Measurements from ENCODE around the gene EIF2AK2. TPM values are rescaled to one million over a fixed set of nuclear protein-coding genes. Genes with fewer than 3 reads are reported as not detected.
"Not testable (repeated sequence)": the region's sequence is repeated elsewhere in the genome, so short reads cannot be mapped to it uniquely, and the experiment has no call there.

Gene EIF2AK2
- polyA plus RNA-seq, 4 donors: 4.3 to 27.7 (median 8.3) TPM

- Histone ChIP-seq H3K36me3 (ENCODE audit: control insufficient read depth in 3 of 3, insufficient read depth in 2 of 3, low read depth in 1 of 3, low read length in 3 of 3) (peaks cover 0 to 4% (median 2%) of the 10 kb centered on the region in 3 donors), H3K27ac (ENCODE audit: low read depth in 1 of 3, low read length in 2 of 3) (peak within 1 kb of the TSS; percentile 78 to 95 (median 82)), H3K9me3 (ENCODE audit: control insufficient read depth in 2 of 2, insufficient read depth in 1 of 2, low read depth in 1 of 2, low read length in 1 of 2) (no peaks in the 10 kb centered on the region), H3K4me3 (ENCODE audit: low read depth in 1 of 3, low read length in 3 of 3) (peak within 1 kb of the TSS; percentile 68 to 99 (median 76)), H3K27me3 (ENCODE audit: control insufficient read depth in 3 of 3, insufficient read depth in 3 of 3, low read length in 3 of 3) (no peaks in the 10 kb centered on the region), H3K4me1 (ENCODE audit: control insufficient read depth in 3 of 3, insufficient read depth in 2 of 3, low read depth in 1 of 3, low read length in 2 of 3) (peaks cover 4 to 5% (median 4%) of the 10 kb centered on the region in 3 donors)
- 0% methylated on average over 69 to 72 of the region's 72 CpGs for WGBS, 3 donors
- no peak for FAIRE-seq
- DNase-seq: peak; percentile 88 to 96
Measured at GRCh38 chr2:37196320-37197195, 39.8 kb upstream of the EIF2AK2 start, which contains the start of gene CEBPZOS. TSS of gene CEBPZOS (plus strand) at chr2:37196496. CDS start at chr2:37199705, 3,209 bp downstream.

- H3K4me1 ChIP-seq (ENCODE audit: control insufficient read depth in 3 of 3, insufficient read depth in 2 of 3, low read depth in 1 of 3, low read length in 2 of 3); H3K36me3 ChIP-seq (ENCODE audit: control insufficient read depth in 3 of 3, insufficient read depth in 2 of 3, low read depth in 1 of 3, low read length in 3 of 3); FAIRE-seq; H3K9me3 ChIP-seq (ENCODE audit: control insufficient read depth in 2 of 2, insufficient read depth in 1 of 2, low read depth in 1 of 2, low read length in 1 of 2); H3K27me3 ChIP-seq (ENCODE audit: control insufficient read depth in 3 of 3, insufficient read depth in 3 of 3, low read length in 3 of 3); DNase-seq: not testable (repeated sequence)
- Histone ChIP-seq H3K27ac (ENCODE audit: low read depth in 1 of 3, low read length in 2 of 3) (peak overlapping the region; percentile 78 to 95 (median 82)), H3K4me3 (ENCODE audit: low read depth in 1 of 3, low read length in 3 of 3) (peak overlapping the region; percentile 68 to 99 (median 76))
- 76 to 82% (median 79%) methylated on average over 20 of the region's 20 CpGs for WGBS, 3 donors
Measured at GRCh38 chr2:37195862-37196319, 39.1 kb upstream of the EIF2AK2 start.

- no peak for FAIRE-seq
- Histone ChIP-seq H3K4me1 (ENCODE audit: control insufficient read depth in 3 of 3, insufficient read depth in 2 of 3, low read depth in 1 of 3, low read length in 2 of 3) (peaks cover 3 to 4% (median 3%) of the 10 kb centered on the region in 3 donors), H3K9me3 (ENCODE audit: control insufficient read depth in 2 of 2, insufficient read depth in 1 of 2, low read depth in 1 of 2, low read length in 1 of 2) (no peaks in the 10 kb centered on the region), H3K4me3 (ENCODE audit: low read depth in 1 of 3, low read length in 3 of 3) (no peak overlapping the region), H3K27me3 (ENCODE audit: control insufficient read depth in 3 of 3, insufficient read depth in 3 of 3, low read length in 3 of 3) (no peaks in the 10 kb centered on the region), H3K27ac (ENCODE audit: low read depth in 1 of 3, low read length in 2 of 3) (no peak overlapping the region), H3K36me3 (ENCODE audit: control insufficient read depth in 3 of 3, insufficient read depth in 2 of 3, low read depth in 1 of 3, low read length in 3 of 3) (no peaks in the 10 kb centered on the region)
- 89 to 95% (median 91%) methylated on average over 1 of the region's 1 CpG for WGBS, 3 donors
- DNase-seq: no peak
Measured at GRCh38 chr2:37192551-37192950, 35.8 kb upstream of the EIF2AK2 start.

DNA sequence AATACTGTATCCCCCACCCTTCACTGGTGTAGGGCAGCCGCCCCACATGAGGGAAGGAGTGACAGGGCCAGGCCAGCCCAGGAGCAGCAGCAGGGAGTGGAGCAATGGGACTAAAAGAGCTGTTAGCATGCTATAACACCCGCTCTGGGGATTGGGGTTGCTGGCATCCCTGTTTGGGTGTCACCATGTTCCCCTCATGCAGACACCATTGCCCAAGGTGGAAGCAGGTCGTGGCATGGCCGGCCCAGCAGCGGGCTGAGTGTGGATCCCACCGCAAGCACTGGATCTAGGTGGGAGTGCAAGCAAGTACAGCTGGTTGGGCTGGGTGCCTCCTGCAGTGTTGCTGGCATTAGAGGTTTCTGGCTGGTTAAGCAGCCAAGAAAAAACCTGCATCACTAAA, 35.0 kb upstream of the EIF2AK2 start:
- no peaks in the 10 kb centered on the region for H3K9me3 ChIP-seq (ENCODE audit: control insufficient read depth in 2 of 2, insufficient read depth in 1 of 2, low read depth in 1 of 2, low read length in 1 of 2)
- H3K4me3 ChIP-seq (ENCODE audit: low read depth in 1 of 3, low read length in 3 of 3): no peak overlapping the region
- no peak overlapping the region for H3K27ac ChIP-seq (ENCODE audit: low read depth in 1 of 3, low read length in 2 of 3)
- DNase-seq (no peak), FAIRE-seq (no peak)
- WGBS, 3 donors: 85 to 90% (median 88%) methylated on average over 6 of the region's 6 CpGs
- no peaks in the 10 kb centered on the region for H3K36me3 ChIP-seq (ENCODE audit: control insufficient read depth in 3 of 3, insufficient read depth in 2 of 3, low read depth in 1 of 3, low read length in 3 of 3)
- no peaks in the 10 kb centered on the region for H3K4me1 ChIP-seq (ENCODE audit: control insufficient read depth in 3 of 3, insufficient read depth in 2 of 3, low read depth in 1 of 3, low read length in 2 of 3)
- H3K27me3 ChIP-seq (ENCODE audit: control insufficient read depth in 3 of 3, insufficient read depth in 3 of 3, low read length in 3 of 3): no peaks in the 10 kb centered on the region

GRCh38 chr2:37191253-37191652, 34.5 kb upstream of the EIF2AK2 start:
- 77 to 85% (median 80%) methylated on average over 4 of the region's 4 CpGs for WGBS, 3 donors

GRCh38 chr2:37190290-37190689, 33.5 kb upstream of the EIF2AK2 start:
- Histone ChIP-seq H3K27me3 (ENCODE audit: control insufficient read depth in 3 of 3, insufficient read depth in 3 of 3, low read length in 3 of 3) (peaks cover 0 to 3% (median 0%) of the 10 kb centered on the region in 3 donors), H3K4me1 (ENCODE audit: control insufficient read depth in 3 of 3, insufficient read depth in 2 of 3, low read depth in 1 of 3, low read length in 2 of 3) (no peaks in the 10 kb centered on the region), H3K27ac (ENCODE audit: low read depth in 1 of 3, low read length in 2 of 3) (no peak overlapping the region), H3K9me3 (ENCODE audit: control insufficient read depth in 2 of 2, insufficient read depth in 1 of 2, low read depth in 1 of 2, low read length in 1 of 2) (no peaks in the 10 kb centered on the region), H3K36me3 (ENCODE audit: control insufficient read depth in 3 of 3, insufficient read depth in 2 of 3, low read depth in 1 of 3, low read length in 3 of 3) (no peaks in the 10 kb centered on the region), H3K4me3 (ENCODE audit: low read depth in 1 of 3, low read length in 3 of 3) (no peak overlapping the region)
- no peak for FAIRE-seq
- no peak for DNase-seq
- WGBS, 3 donors: 81 to 87% (median 85%) methylated on average over 4 of the region's 4 CpGs

More at GRCh38 chr2:37191253-37191652, 34.5 kb upstream of the EIF2AK2 start:
- peaks cover 0 to 2% (median 0%) of the 10 kb centered on the region in 3 donors for H3K27me3 ChIP-seq (ENCODE audit: control insufficient read depth in 3 of 3, insufficient read depth in 3 of 3, low read length in 3 of 3)
- no peaks in the 10 kb centered on the region for H3K4me1 ChIP-seq (ENCODE audit: control insufficient read depth in 3 of 3, insufficient read depth in 2 of 3, low read depth in 1 of 3, low read length in 2 of 3)
- H3K9me3 ChIP-seq (ENCODE audit: control insufficient read depth in 2 of 2, insufficient read depth in 1 of 2, low read depth in 1 of 2, low read length in 1 of 2): no peaks in the 10 kb centered on the region
- H3K36me3 ChIP-seq (ENCODE audit: control insufficient read depth in 3 of 3, insufficient read depth in 2 of 3, low read depth in 1 of 3, low read length in 3 of 3): no peaks in the 10 kb centered on the region
- H3K27ac ChIP-seq (ENCODE audit: low read depth in 1 of 3, low read length in 2 of 3): no peak overlapping the region
- no peak overlapping the region for H3K4me3 ChIP-seq (ENCODE audit: low read depth in 1 of 3, low read length in 3 of 3)
- no peak for FAIRE-seq
- DNase-seq: no peak

DNA sequence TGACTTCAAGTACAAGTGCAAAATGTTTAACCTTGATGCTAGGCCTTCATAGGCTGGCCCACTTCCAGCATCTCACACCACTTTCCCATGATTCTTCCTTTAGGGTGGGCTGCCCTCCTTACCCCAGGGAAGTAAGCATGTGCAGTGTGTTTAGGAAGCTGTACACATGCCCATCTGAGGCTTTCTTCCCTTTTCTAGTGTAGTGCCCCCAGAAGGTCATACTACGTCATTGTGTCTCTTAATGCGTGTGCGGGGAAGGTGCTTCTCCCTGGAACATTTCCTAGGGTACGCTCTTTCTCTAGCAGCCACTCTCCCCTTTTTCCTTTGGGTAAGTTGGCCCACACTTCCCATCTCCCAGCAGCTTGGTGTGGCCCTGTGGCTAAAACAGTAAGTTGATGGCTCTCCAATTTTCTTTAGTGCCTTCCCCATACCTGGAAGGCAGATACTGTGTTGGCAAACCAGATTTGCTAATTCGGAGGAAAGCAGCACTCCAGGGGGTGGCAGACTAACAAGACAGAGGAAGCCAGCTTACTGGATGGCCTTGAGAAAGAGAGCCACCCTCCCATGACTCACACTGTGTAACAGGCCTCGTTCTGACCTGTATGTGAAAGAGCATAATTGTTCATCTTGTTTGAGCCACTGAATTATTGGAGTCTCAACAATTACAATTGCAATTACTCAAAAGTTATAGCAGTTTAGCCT, 32.8 kb upstream of the EIF2AK2 start:
- WGBS, 3 donors: 71 to 76% (median 75%) methylated on average over 6 of the region's 6 CpGs
- no peaks in the 10 kb centered on the region for H3K9me3 ChIP-seq (ENCODE audit: control insufficient read depth in 2 of 2, insufficient read depth in 1 of 2, low read depth in 1 of 2, low read length in 1 of 2)
- H3K4me1 ChIP-seq (ENCODE audit: control insufficient read depth in 3 of 3, insufficient read depth in 2 of 3, low read depth in 1 of 3, low read length in 2 of 3): no peaks in the 10 kb centered on the region
- FAIRE-seq (no peak), DNase-seq (peak; percentile 22 to 25)
- H3K27me3 ChIP-seq (ENCODE audit: control insufficient read depth in 3 of 3, insufficient read depth in 3 of 3, low read length in 3 of 3): peaks cover 0 to 3% (median 0%) of the 10 kb centered on the region in 3 donors
- peak overlapping the region in 1 of 3 donors; percentile 17 for H3K27ac ChIP-seq (ENCODE audit: low read depth in 1 of 3, low read length in 2 of 3)
- no peaks in the 10 kb centered on the region for H3K36me3 ChIP-seq (ENCODE audit: control insufficient read depth in 3 of 3, insufficient read depth in 2 of 3, low read depth in 1 of 3, low read length in 3 of 3)
- H3K4me3 ChIP-seq (ENCODE audit: low read depth in 1 of 3, low read length in 3 of 3): no peak overlapping the region

GRCh38 chr2:37188570-37188969, 31.8 kb upstream of the EIF2AK2 start, which contains the start of gene SULT6B1:
TSS of gene SULT6B1 (minus strand) at chr2:37188670. CDS start at chr2:37188640, 30 bp downstream.
- Histone ChIP-seq H3K27ac (ENCODE audit: low read depth in 1 of 3, low read length in 2 of 3) (no peak within 1 kb of the TSS), H3K36me3 (ENCODE audit: control insufficient read depth in 3 of 3, insufficient read depth in 2 of 3, low read depth in 1 of 3, low read length in 3 of 3) (no peaks in the 10 kb centered on the region), H3K27me3 (ENCODE audit: control insufficient read depth in 3 of 3, insufficient read depth in 3 of 3, low read length in 3 of 3) (peaks cover 0 to 3% (median 0%) of the 10 kb centered on the region in 3 donors), H3K9me3 (ENCODE audit: control insufficient read depth in 2 of 2, insufficient read depth in 1 of 2, low read depth in 1 of 2, low read length in 1 of 2) (no peaks in the 10 kb centered on the region), H3K4me3 (ENCODE audit: low read depth in 1 of 3, low read length in 3 of 3) (no peak within 1 kb of the TSS), H3K4me1 (ENCODE audit: control insufficient read depth in 3 of 3, insufficient read depth in 2 of 3, low read depth in 1 of 3, low read length in 2 of 3) (no peaks in the 10 kb centered on the region)
- DNase-seq (no peak), FAIRE-seq (no peak)
- WGBS, 3 donors: 95 to 100% (median 95%) methylated on average over 2 of the region's 2 CpGs

All from small intestine (tissue), 7 donors.